GM18867 (cell line): ENCODE data around the gene GSTM4.
"Not testable (repeated sequence)": the region's sequence is repeated elsewhere in the genome, so short reads cannot be mapped to it uniquely, and the experiment has no call there.

ENCODE experiments used
- ATAC-seq: cut with Tn5 transposase; IDR thresholded peaks from one replicate; pipeline ENCODE4 v1.9.1; 2021; ENCODE audit warnings: mild to moderate bottlenecking, moderate library complexity; ENCODE audit not compliant: unreplicated experiment

GSTM4 gene

GRCh38 chr1:109695138-109695537, 39.2 kb downstream of the GSTM4 start:
- not testable (repeated sequence) for ATAC-seq

- no peak for ATAC-seq
Measured at GRCh38 chr1:109697066-109697465, 41.2 kb downstream of the GSTM4 start.

- not testable (repeated sequence) for ATAC-seq
Measured at GRCh38 chr1:109697861-109698260, 42.0 kb downstream of the GSTM4 start.

- not testable (repeated sequence) for ATAC-seq
Measured at GRCh38 chr1:109702940-109703339, 47.0 kb downstream of the GSTM4 start.

GRCh38 chr1:109704173-109704572, 48.3 kb downstream of the GSTM4 start:
- no peak for ATAC-seq

GRCh38 chr1:109705411-109705810, 49.5 kb downstream of the GSTM4 start:
- ATAC-seq, result no peak

GRCh38 chr1:109708949-109709348, 53.0 kb downstream of the GSTM4 start:
- ATAC-seq, result not testable (repeated sequence)

GRCh38 chr1:109709822-109710221, 53.9 kb downstream of the GSTM4 start:
- not testable (repeated sequence) for ATAC-seq
